KG1 (cell line): ENCODE data around the gene TPPP.
"Not testable (repeated sequence)": the region's sequence is repeated elsewhere in the genome, so short reads cannot be mapped to it uniquely, and the experiment has no call there.

Source experiments
- DNase-seq: peaks from one replicate; lab custom pipeline; 2025; lab: John Stamatoyannopoulos, UW

The TPPP gene

DNA sequence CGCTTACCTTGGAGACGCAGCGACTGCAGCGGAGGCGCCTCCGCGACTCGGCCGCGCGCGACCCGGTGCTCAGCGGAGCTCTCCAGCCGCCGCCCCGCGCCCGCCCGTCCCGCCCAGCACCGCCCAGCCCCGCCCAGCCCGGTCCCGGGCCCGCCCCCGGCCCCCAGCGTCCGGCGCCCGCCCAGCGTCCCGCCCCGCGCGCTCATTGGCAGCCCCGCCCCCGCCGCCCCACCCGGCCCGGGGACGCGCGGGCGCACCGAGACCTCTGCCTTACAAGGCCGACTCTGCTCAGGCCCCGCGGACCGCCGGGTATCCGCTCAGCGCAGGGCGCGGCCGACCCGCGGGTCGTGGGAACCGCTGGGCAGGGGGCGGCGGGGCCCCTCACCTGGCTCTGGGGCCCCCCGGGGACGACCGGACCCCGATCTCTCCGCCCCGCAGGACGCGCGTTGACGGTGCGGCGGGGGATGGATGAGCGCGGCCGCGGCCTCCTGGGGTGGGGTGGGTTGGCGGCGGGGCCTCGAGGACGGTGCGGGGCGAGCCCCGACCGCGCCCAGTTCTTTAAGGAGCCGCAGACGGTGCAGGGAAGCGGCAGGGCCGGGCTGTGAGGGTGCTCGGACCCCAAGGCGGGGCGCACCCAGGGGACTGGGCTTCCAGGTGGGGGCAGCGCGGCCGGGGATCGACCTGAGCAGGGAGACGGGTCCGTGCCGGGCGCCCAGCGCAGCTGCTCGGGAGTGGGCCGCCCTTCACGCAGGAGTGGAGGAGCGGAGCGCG, at the start of gene TPPP:
Gene TPPP, minus strand, starts transcription at position 82 of the 771 bp plus-strand sequence. CDS start 15,292 bp downstream, outside the sequence.
- DNase-seq: not testable (repeated sequence)

DNA sequence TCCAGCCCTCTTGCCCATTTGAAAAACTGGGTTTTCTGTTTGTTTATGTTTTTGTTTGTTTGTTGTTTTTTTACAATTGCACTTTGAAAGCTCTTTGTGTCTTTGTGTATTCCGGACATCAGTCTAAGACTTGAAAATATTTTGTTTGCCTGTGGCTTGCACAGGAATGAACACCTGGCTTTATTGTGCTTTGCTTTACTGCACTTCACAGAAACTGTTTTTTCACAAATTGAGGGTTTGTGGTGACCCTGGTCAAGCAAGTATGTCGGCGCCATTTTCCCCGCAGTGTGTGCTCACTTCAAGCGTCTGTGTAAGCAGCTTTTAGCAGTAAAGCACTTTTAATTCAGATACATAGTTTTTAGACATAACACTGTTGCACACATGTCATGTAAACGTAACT, 49.1 kb upstream of the TPPP start:
- not testable (repeated sequence) for DNase-seq

DNA sequence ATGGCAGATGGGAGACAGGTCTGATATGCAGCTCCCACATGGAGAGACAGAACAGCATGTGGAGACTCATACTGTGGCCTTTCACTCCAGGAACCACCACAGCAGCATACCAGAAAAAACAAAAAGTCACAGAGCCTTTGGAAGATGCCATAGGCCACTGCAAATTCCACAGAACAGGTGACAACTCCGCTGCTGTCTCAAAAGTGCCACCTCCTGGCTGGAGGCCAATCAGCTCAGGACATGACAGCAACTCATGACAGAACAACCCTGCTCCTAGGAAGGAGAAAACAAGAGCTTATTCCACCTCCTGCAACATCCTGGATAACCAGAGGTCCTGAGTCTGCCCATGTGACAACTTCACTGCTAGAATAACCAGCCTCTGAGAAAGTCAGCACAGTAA, 41.0 kb upstream of the TPPP start:
- DNase-seq: not testable (repeated sequence)

DNA sequence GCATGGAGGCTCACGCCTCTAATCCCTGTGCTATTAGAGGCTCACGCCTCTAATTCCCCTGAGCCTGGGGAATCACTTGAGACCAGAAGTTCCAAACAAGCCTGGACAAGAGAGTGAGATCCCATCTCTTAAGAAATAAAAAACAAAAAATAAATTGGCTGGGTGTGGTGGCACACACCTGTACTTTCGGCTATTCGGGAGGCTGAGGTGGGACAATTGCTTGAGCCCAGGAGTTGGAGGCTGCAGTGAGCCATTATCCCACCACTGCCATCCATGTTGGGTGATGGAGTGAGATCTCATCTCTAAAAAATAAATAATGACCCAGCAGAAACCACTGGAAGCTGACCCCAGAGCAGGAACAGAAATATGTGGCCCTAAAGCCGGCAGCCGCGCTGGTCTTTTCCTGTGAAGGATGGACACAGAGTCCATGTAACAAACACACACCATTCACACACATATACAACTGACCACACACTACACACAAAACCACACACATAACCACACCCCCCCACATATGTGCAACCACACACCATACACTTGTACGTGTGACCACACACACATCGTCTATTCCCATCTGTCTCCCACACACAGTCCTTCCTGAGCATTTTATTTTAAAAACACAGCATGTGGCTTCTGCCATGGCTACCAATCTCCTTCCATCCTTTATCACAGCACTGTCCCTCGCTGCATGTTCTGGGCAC, 39.8 kb upstream of the TPPP start:
- not testable (repeated sequence) for DNase-seq

GRCh38 chr5:729225-729624, 36.1 kb upstream of the TPPP start:
- DNase-seq: not testable (repeated sequence)

DNA sequence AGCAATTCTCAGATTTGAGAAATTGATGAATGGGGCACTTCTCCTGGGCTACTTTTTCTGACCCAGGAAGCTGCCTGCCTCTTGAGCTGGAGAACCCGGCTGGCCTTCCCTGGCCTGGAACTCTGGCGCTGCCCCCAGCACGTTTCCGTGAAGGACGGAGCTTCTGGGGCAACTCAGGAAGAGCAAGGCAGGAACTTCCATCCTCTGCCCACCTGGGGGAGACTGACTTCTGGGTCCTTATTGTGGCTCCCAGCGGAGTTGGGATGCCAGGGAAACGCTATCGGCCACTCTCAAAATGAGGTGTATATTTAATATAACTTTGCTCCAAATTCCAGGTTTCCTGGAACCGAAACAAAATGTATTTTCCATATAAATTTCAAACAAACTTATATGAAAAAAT, 33.9 kb upstream of the TPPP start:
- DNase-seq: not testable (repeated sequence)

DNA sequence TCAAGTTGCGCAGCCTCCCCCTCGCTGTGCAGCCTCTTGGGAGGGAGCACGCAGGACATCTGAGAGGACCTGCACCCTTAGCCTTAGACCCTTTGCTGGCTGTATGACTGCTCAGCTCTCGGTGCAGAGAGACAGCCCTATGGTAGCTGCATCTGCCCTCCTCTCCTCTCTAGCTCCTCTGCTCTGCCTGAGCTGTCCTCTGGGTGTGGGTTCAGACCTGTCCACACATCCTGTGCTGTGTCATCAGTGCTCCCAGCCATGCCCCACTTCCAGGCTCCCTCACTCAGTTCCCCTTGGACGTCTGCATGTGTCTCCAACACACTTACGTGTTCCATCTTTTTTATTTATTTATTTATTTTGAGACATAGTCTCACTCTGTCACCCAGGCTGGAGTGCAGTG, 30.7 kb upstream of the TPPP start:
- DNase-seq: not testable (repeated sequence)

- not testable (repeated sequence) for DNase-seq
These were observed 30.2 kb upstream of the TPPP start for GRCh38 chr5:723309-723708.

- not testable (repeated sequence) for DNase-seq
These were observed 26.2 kb upstream of the TPPP start for GRCh38 chr5:719379-719778.

DNA sequence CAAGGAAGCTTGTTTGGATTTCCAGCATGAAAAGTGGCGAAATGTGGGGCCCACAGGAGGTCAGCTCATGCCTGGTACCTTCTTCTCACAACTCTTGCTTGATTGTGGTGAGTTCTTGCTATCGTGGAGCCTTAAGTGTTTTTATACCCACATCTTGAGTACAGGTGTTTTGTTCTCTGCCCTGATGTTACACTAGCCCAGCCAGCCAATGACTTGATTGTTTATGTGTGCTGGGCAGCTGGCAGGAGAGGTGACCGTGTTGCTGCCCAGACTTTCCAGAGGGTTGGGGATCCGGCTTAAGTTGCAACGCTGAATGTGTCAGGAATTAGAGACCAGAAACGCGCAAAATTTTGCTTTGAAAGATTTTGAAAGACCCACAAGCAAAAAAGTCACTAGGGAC, 24.0 kb upstream of the TPPP start:
- no peak for DNase-seq

GRCh38 chr5:716740-717139, 23.6 kb upstream of the TPPP start:
- DNase-seq: not testable (repeated sequence)

GRCh38 chr5:715636-716035, 22.5 kb upstream of the TPPP start:
- not testable (repeated sequence) for DNase-seq

- not testable (repeated sequence) for DNase-seq
These were observed 21.3 kb upstream of the TPPP start for GRCh38 chr5:714215-715118.

DNA sequence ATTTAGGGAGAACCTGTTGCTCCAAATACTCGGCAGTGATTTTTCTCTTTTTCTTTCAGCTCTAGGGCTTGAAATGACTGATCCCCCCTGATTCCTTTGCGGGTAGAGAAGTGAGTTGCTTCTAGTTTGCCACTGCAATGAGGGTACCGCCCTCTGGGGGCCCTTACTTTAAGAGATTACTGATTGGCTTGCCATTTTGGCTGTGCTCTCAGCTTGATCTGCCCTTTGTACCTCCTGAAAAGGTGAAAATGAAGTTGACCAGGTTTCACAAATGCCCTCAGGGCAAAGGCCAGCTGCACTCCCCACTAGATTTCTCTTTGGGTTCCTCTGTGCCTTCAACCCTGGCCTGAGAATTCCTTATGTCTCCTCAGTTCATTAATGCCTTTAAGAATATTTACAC, 20.5 kb upstream of the TPPP start:
- not testable (repeated sequence) for DNase-seq

DNA sequence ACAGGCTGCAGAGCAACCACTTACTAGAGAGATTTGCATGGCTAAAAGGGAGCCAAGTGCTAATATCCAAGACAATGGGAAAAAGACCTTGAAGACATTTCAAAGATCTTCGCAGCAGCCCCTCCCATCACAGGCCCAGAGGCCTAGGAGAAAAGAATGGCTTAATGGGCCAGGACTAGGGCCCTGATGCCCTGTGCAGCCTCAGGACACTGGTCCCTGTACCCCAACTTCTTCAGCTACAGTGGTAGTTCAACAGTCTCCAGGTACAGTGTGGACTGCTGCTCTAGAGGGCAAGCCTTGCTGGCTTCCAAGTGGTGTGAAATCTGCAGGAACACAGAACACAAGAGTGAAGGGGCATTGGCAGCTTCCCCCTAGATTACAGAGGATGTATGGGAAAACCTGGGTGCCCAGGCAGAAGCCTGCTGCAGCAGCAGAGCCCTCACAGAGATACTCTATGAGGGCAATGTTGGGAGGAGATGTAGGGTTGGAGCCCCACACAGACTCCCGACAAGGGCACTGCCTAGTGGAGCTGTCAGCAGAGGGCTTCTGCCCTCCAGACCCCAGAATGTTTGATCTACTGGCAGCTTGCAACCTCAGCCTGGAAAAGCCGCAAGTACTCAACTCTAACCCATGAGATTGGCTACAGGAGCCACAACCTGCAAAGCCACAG, 15.8 kb upstream of the TPPP start:
- DNase-seq: not testable (repeated sequence)

DNA sequence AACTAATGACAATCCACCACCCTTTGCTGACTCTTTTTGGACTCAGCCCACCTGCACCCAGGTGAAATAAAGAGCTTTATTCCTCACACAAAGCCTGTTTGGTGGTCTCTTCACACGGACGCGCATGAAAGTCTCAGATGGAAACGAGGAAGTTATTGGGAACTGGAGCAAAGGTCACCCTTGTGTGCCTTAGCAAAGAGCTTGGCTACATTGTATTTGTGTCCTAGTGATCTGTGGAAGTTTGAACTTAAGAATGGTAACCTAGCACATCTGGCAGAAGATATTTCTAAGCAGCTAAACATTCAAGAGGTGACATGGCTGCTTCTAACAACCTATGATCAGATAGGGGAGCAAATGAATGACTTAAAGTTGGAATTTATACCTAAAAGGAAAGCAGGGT, 15.2 kb upstream of the TPPP start:
- not testable (repeated sequence) for DNase-seq

GRCh38 chr5:706127-706526, 13.0 kb upstream of the TPPP start:
- DNase-seq: not testable (repeated sequence)

- DNase-seq: not testable (repeated sequence)
These were observed 3.9 kb upstream of the TPPP start for GRCh38 chr5:696753-697702.

- not testable (repeated sequence) for DNase-seq
These were observed 3.0 kb upstream of the TPPP start for GRCh38 chr5:696191-696590.

DNA sequence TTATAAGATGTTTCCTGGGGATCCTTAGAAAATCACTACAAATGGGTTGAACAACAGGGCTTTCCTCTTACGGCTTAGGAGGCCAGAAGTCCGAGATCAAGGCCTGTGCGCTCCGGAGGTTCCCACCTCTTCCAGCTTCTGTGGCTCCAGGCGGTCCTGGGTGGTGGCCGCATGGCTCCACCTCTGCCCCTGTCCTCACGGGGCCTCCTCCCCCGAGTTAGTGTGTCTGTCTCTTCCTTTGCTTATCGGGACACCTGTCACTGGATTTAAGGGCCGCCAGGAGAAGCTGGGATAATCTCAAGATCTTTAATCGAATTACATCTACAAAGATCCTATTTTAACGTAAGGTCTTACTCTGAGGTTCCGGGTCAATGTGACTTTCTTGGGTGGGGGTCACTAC, 2.3 kb upstream of the TPPP start:
- DNase-seq: not testable (repeated sequence)
